IMR-90 (cell line): ENCODE measurements around the gene AGMO. TPM values are rescaled to one million over a fixed set of nuclear protein-coding genes. Genes with fewer than 3 reads are reported as not detected.

Source experiments
- ATAC-seq: fragments of 200-7000 bp; cut with Tn5 transposase; 2 replicates; pipeline ENCODE4 v1.9.1; 2020; ENCODE audit warnings: low read depth, mild to moderate bottlenecking, moderate library complexity
- BruUV-seq: library from RNA; stranded (reverse); fragments of 400-500 nt; replicated peaks from 2 replicates; lab custom pipeline; 2021; lab: Mats Ljungman, UMichigan
- CTCF ChIA-PET: fragments of 300-600 bp; formaldehyde crosslinking; extraction: SDS; loops from one replicate; lab custom pipeline; 2021; ENCODE audit warnings: antibody characterized with exemption; lab: Yijun Ruan, JAX
- POLR2A ChIA-PET: fragments of 300-600 bp; sonication (Branson Sonifier 250); formaldehyde crosslinking; loops from one replicate; lab custom pipeline; 2022; ENCODE audit warnings: antibody characterized with exemption; ENCODE audit not compliant: unreplicated experiment; lab: Charles Lee
- DNase-seq: peaks from one replicate; pipeline ENCODE4 v3.0.0; 2013
- H2AFZ ChIP-seq: replicated peaks from 2 replicates; pipeline ENCODE3; 2013; ENCODE audit warnings: low read length, mild to moderate bottlenecking; ENCODE audit not compliant: poor library complexity
- H2AK5ac ChIP-seq: 2 replicates; pipeline ENCODE4 v1.6.1; 2013; ENCODE audit warnings: low read depth, low read length, inconsistent platforms
- H2AK9ac ChIP-seq: replicated peaks from 2 replicates; pipeline ENCODE3; 2013; ENCODE audit warnings: mild to moderate bottlenecking, low read depth, low read length, moderate library complexity; ENCODE audit not compliant: poor library complexity
- H2BK120ac ChIP-seq: 2 replicates; pipeline ENCODE4 v1.6.1; 2013; ENCODE audit warnings: low read depth, low read length, inconsistent platforms
- H2BK15ac ChIP-seq: 3 replicates; pipeline ENCODE4 v1.6.1; 2013; ENCODE audit warnings: low read depth, low read length, inconsistent platforms
- H2BK20ac ChIP-seq: 2 replicates; pipeline ENCODE4 v1.6.1; 2013; ENCODE audit warnings: low read depth, mild to moderate bottlenecking, inconsistent platforms, low read length, moderate library complexity
- H2BK5ac ChIP-seq: 2 replicates; pipeline ENCODE4 v1.6.1; 2013; ENCODE audit warnings: mild to moderate bottlenecking, low read depth, low read length, inconsistent platforms; ENCODE audit not compliant: poor library complexity, severe bottlenecking
- H3K14ac ChIP-seq: replicated peaks from 2 replicates; pipeline ENCODE4 v1.6.1; 2013; ENCODE audit warnings: low read depth, low read length, inconsistent platforms
- H3K18ac ChIP-seq: 2 replicates; pipeline ENCODE4 v1.6.1; 2013; ENCODE audit warnings: low read depth, low read length, control low read depth
- H3K23ac ChIP-seq: 2 replicates; pipeline ENCODE4 v1.6.1; 2013; ENCODE audit warnings: low read depth, low read length, inconsistent platforms
- H3K27ac ChIP-seq: 2 replicates; pipeline ENCODE4 v1.5.1; 2013; ENCODE audit warnings: mild to moderate bottlenecking, control low read depth, low read length; ENCODE audit not compliant: insufficient read depth
- H3K27me3 ChIP-seq: 2 replicates; pipeline ENCODE4 v1.6.1; 2013; ENCODE audit warnings: low read length; ENCODE audit not compliant: control insufficient read depth, insufficient read depth
- H3K36me3 ChIP-seq: 2 replicates; pipeline ENCODE4 v1.6.1; 2013; ENCODE audit warnings: low read length, mixed read lengths; ENCODE audit not compliant: control insufficient read depth, insufficient read depth
- H3K4ac ChIP-seq: 2 replicates; pipeline ENCODE4 v1.6.1; 2013; ENCODE audit warnings: low read depth, low read length, inconsistent platforms
- H3K4me1 ChIP-seq: 2 replicates; pipeline ENCODE4 v1.6.1; 2013; ENCODE audit warnings: low read length, mixed read lengths; ENCODE audit not compliant: control insufficient read depth, insufficient read depth
- H3K4me2 ChIP-seq: 2 replicates; pipeline ENCODE4 v1.6.1; 2013; ENCODE audit warnings: low read depth, mild to moderate bottlenecking, control low read depth, low read length, moderate library complexity
- H3K4me3 ChIP-seq: 2 replicates; pipeline ENCODE4 v1.5.1; 2013; ENCODE audit warnings: low read depth, mild to moderate bottlenecking, control low read depth, low read length, moderate library complexity; ENCODE audit not compliant: insufficient read depth
- H3K56ac ChIP-seq: 2 replicates; pipeline ENCODE4 v1.6.1; 2013; ENCODE audit warnings: low read length, inconsistent platforms; ENCODE audit not compliant: insufficient read depth; ENCODE audit errors: extremely low read depth
- H3K79me1 ChIP-seq, 2 experiments: 2 replicates each; pipeline ENCODE4 v1.6.1; 2013; ENCODE audit warnings: low read length in 2 of 2, inconsistent platforms in 1 of 2, low read depth in 1 of 2
- H3K9ac ChIP-seq: 2 replicates; pipeline ENCODE4 v1.6.1; 2013; ENCODE audit warnings: low read depth, low read length, control low read depth
- H3K9me1 ChIP-seq: 2 replicates; pipeline ENCODE4 v1.6.1; 2013; ENCODE audit warnings: low read length, inconsistent platforms; ENCODE audit not compliant: insufficient read depth
- H3K9me3 ChIP-seq: 2 replicates; pipeline ENCODE4 v1.6.1; 2013; ENCODE audit warnings: low read length; ENCODE audit not compliant: control insufficient read depth, insufficient read depth
- H4K20me1 ChIP-seq: 2 replicates; pipeline ENCODE4 v1.6.1; 2013; ENCODE audit warnings: low read length, inconsistent platforms; ENCODE audit not compliant: insufficient read depth
- H4K5ac ChIP-seq: 2 replicates; pipeline ENCODE4 v1.6.1; 2013; ENCODE audit warnings: mild to moderate bottlenecking, low read depth, low read length, control low read depth
- H4K8ac ChIP-seq, 2 experiments: 2 replicates each; pipeline ENCODE4 v1.6.1; 2013; ENCODE audit warnings: low read depth in 2 of 2, low read length in 2 of 2, control low read depth in 1 of 2, inconsistent platforms in 1 of 2
- H4K91ac ChIP-seq: 2 replicates; pipeline ENCODE4 v1.6.1; 2013; ENCODE audit warnings: low read depth, low read length, inconsistent platforms; ENCODE audit not compliant: insufficient read depth
- BHLHE40 ChIP-seq: fragments of 150-350 bp; IDR thresholded peaks from 2 replicates; pipeline ENCODE4 v1.6.1; 2016; ENCODE audit warnings: mild to moderate bottlenecking, low read depth, low read length
- CEBPB ChIP-seq: IDR thresholded peaks from 2 replicates; pipeline ENCODE4 v1.6.1; 2012; ENCODE audit warnings: low read depth, low read length, improper control_type of control experiment
- CHD1 ChIP-seq: IDR thresholded peaks from 2 replicates; pipeline ENCODE4 v1.6.1; 2012; ENCODE audit warnings: low read depth, low read length, improper control_type of control experiment
- CTCF ChIP-seq: conservative IDR thresholded peaks from 2 replicates; pipeline ENCODE4 v1.5.1; 2012; ENCODE audit warnings: mild to moderate bottlenecking, low read depth, low read length, improper control_type of control experiment
- ELK1 ChIP-seq: fragments of 150-350 bp; IDR thresholded peaks from 2 replicates; pipeline ENCODE4 v1.6.1; 2016; ENCODE audit warnings: low read depth, mild to moderate bottlenecking, low read length, moderate library complexity, borderline replicate concordance
- FOS ChIP-seq: fragments of 150-350 bp; IDR thresholded peaks from 2 replicates; pipeline ENCODE4 v1.6.1; 2016; ENCODE audit warnings: low read depth, low read length
- MAFK ChIP-seq: IDR thresholded peaks from 2 replicates; pipeline ENCODE4 v1.6.1; 2012; ENCODE audit warnings: low read depth, low read length, improper control_type of control experiment
- MAZ ChIP-seq: IDR thresholded peaks from 2 replicates; pipeline ENCODE4 v1.6.1; 2012; ENCODE audit warnings: low read depth, mild to moderate bottlenecking, low read length, improper control_type of control experiment, moderate library complexity, borderline replicate concordance
- MXI1 ChIP-seq: IDR thresholded peaks from 2 replicates; pipeline ENCODE4 v1.6.1; 2012; ENCODE audit warnings: low read depth, mild to moderate bottlenecking, low read length, moderate library complexity, borderline replicate concordance
- NFE2L2 ChIP-seq: fragments of 150-350 bp; IDR thresholded peaks from 2 replicates; pipeline ENCODE4 v1.6.1; 2016; ENCODE audit warnings: low read depth, mild to moderate bottlenecking, low read length
- POLR2A ChIP-seq: IDR thresholded peaks from 2 replicates; pipeline ENCODE4 v1.6.1; 2012; ENCODE audit warnings: mild to moderate bottlenecking, low read depth, low read length
- RAD21 ChIP-seq: IDR thresholded peaks from 2 replicates; pipeline ENCODE4 v1.6.1; 2012; ENCODE audit warnings: low read length, improper control_type of control experiment
- RCOR1 ChIP-seq: IDR thresholded peaks from 2 replicates; pipeline ENCODE4 v1.6.1; 2012; ENCODE audit warnings: mild to moderate bottlenecking, low read length, improper control_type of control experiment; ENCODE audit not compliant: insufficient replicate concordance
- RFX5 ChIP-seq: IDR thresholded peaks from 2 replicates; pipeline ENCODE4 v1.8.0; 2012; ENCODE audit warnings: low read depth, mild to moderate bottlenecking, low read length, moderate library complexity
- SMC3 ChIP-seq: fragments of 150-350 bp; IDR thresholded peaks from 2 replicates; pipeline ENCODE4 v1.6.1; 2016; ENCODE audit warnings: low read depth, mild to moderate bottlenecking, antibody characterized with exemption, low read length, moderate library complexity
- WGBS, 2 experiments: methylation state at CpG; one replicate each; pipeline versions ENCODE4 v1.1.5 to v1.1.7; 2013; ENCODE audit warnings: missing lambda C conversion rate in 2 of 2; ENCODE audit not compliant: insufficient read length in 1 of 2; ENCODE audit errors: extremely low coverage in 2 of 2; 5-methylcytosine and 5-hydroxymethylcytosine counted together
- dilution Hi-C: fragments of 300-500 bp; cut with HindIII; formaldehyde crosslinking; loops from one replicate; pipeline ENCODE4 v1.14.3; 2018; ENCODE audit warnings: low sequenced_read_pairs; ENCODE audit not compliant: unreplicated experiment
- in situ Hi-C: fragments of 300-500 bp; cut with MboI; formaldehyde crosslinking; loops from 3 replicates; pipeline ENCODE4 v1.14.3; 2019; ENCODE audit warnings: low sequenced_read_pairs, inconsistent platforms, mixed read lengths
- intact Hi-C: fragments of 100-400 bp; cut with micrococcal nuclease; formaldehyde crosslinking; loops from 2 replicates; pipeline ENCODE4 v1.10.0; 2022
- polyA plus RNA-seq, 3 experiments: library from polyadenylated mRNA; depleted of rRNA; stranded (reverse); fragments of >200 nt; gene quantifications; 2 replicates each; pipeline ENCODE4 v1.2.3, GENCODE V29; 2012; ENCODE audit warnings: low replicate concordance in 1 of 3
- total RNA-seq: library from RNA; depleted of rRNA; stranded (reverse); fragments of >200 nt; gene quantifications from 2 replicates; pipeline ENCODE4 v1.2.3, GENCODE V29; 2012
- TF ChIP-seq, protein P1 (sequence below): fragments of 150-350 bp; IDR thresholded peaks from 2 replicates; pipeline ENCODE4 v1.6.1; 2017; ENCODE audit warnings: mild to moderate bottlenecking, antibody characterized with exemption, low read length, low read depth

The AGMO gene
- total and polyA plus RNA-seq, 2 of the 4 experiments (the other 2 are of a cell fraction): not detected

DNA sequence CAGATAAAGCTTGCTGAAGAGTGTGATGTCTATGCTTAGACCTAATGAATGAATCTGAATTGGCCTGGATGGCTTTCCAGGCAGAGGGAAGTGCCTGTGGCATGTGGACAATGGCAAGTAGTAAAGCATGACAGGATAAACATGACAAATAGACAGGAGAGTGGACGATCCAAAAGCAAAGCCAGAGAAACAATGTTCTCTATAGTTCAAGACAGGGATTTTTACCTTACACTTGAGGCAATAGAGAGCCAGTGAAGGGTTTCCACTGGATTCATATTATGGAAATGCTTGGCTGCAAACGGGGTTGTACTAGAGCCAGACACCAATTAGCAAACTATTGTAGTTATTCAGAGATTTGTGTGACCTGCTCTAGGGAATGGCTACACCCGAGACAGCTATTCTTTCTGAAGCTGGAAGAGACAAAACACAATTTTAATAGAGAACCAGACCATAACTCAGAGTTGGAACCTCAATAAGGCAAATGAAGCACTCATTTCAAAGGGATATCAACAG, 2.3 kb downstream of the AGMO start:
- Histone ChIP-seq H4K5ac (no peak overlapping the region), H2BK15ac (no peak overlapping the region), H4K20me1 (no peaks in the 10 kb centered on the region), H3K27me3 (no peaks in the 10 kb centered on the region), H3K9ac (no peak overlapping the region), H2AFZ (no peak overlapping the region), H3K4me1 (no peaks in the 10 kb centered on the region), H2BK20ac (no peak overlapping the region), H3K36me3 (no peaks in the 10 kb centered on the region), H4K8ac (no peak overlapping the region), H3K4me3 (no peak overlapping the region), H3K4ac (no peak overlapping the region), H2AK9ac (no peak overlapping the region), H3K27ac (no peak overlapping the region), H3K14ac (no peak overlapping the region), H3K18ac (no peak overlapping the region), H3K9me1 (no peaks in the 10 kb centered on the region), H3K9me3 (no peaks in the 10 kb centered on the region), H2AK5ac (no peak overlapping the region), H2BK120ac (no peak overlapping the region), H3K79me1 (no peaks in the 10 kb centered on the region), H3K56ac (no peak overlapping the region), H2BK5ac (no peak overlapping the region), H4K91ac (no peak overlapping the region), H3K23ac (no peak overlapping the region), H3K4me2 (no peak overlapping the region)
- BruUV-seq: no TSS peak
- TF ChIP-seq POLR2A (no peak), SMC3 (no peak), ELK1 (no peak), MAFK (no peak), RCOR1 (no peak), MAZ (no peak), CTCF (no peak), CEBPB (no peak), MXI1 (no peak), NFE2L2 (no peak), BHLHE40 (no peak), RAD21 (no peak), RFX5 (no peak), CHD1 (no peak), FOS (no peak)
- TF ChIP-seq, protein P1, sequence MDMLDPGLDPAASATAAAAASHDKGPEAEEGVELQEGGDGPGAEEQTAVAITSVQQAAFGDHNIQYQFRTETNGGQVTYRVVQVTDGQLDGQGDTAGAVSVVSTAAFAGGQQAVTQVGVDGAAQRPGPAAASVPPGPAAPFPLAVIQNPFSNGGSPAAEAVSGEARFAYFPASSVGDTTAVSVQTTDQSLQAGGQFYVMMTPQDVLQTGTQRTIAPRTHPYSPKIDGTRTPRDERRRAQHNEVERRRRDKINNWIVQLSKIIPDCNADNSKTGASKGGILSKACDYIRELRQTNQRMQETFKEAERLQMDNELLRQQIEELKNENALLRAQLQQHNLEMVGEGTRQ: no peak
- DNase-seq (no peak), ATAC-seq (no peak)
- intact Hi-C loops: loop anchor here (5.0 kb wide), 1 partner anchor 252 kb away; no protein-coding TSS in a partner anchor
- dilution Hi-C loops: no loop called here
- in situ Hi-C loops: no loop called here
- no CpG with 5 or more reads among the region's 3 CpGs for WGBS, 2 experiments
- CTCF ChIA-PET: no interaction called here
- POLR2A ChIA-PET: no interaction called here
